Ishikawa (cell line): Measurements from ENCODE around the gene C3orf18.

ENCODE experiments used
- CEBPB ChIP-seq: IDR thresholded peaks from 2 replicates; pipeline ENCODE4 v1.6.1; 2012
- NFIC ChIP-seq: IDR thresholded peaks from 2 replicates; pipeline ENCODE4 v1.6.1; 2012
- RAD21 ChIP-seq: IDR thresholded peaks from 2 replicates; pipeline ENCODE4 v1.6.1; 2012; ENCODE audit warnings: low read depth

DNA sequence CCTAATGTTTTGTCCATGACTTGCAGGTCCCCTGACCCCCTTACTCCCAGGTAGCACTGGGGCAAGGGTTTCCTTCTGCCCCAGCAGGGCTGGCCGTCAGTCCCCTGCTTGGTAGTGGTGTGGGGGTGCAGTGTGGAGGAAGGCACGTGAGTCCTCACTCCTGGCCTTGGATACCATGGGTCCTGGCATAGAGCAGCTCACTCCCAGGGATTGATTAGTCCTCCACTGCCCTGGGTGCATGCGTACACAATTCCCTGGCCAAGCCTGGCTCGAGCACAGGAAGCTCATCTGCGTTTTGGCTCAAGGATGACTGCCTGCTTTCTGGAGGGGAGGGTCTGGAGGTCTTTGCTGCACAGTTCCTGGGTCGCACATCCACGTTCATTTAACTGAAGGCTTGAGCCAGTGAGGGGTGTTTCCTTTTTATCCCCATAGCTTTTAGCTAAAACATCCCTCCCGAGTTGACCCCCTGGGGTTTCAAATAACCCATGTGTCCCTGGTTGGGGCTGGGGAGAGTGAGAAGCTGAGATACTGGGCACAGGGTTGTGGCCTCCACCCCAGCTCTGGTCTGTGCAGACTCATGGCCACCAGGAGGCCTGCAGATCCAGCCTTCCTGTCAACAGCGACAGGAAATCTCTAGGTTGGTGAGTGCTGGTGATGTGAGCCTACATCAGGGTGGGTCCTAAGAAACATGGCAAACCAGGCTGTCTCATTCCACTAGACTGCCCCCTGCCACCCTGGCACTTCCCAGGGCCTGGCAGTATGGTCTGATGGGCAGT is 13.3 kb upstream of the C3orf18 start:
- TF ChIP-seq CEBPB (no peak), NFIC (no peak), RAD21 (no peak)
